ENCODE data around the gene MYO18B.
A peak's percentile ranks its signal among the peaks of the same experiment; 100 is the strongest.

MYO18B gene

DNA sequence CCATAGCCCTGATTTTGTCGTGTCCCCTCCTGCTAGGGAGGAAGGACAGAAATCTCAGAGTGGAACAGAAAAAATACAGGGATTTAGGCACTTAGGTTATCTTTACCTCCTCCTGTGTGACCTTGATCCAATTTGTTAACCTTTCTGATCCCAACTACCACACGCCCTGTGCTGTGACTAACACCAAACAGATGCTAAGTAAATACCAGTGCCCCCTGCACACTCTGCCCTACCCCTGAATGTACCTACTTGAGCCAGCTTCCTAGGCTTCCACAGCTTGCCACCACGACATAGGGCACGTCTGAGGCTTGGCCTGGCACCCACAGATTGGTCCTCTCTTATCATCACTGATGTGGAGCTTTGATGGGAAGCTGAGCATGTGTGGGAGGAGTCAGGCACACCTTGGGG is 9.2 kb downstream of the MYO18B start:
- DNase-seq = no peak

DNA sequence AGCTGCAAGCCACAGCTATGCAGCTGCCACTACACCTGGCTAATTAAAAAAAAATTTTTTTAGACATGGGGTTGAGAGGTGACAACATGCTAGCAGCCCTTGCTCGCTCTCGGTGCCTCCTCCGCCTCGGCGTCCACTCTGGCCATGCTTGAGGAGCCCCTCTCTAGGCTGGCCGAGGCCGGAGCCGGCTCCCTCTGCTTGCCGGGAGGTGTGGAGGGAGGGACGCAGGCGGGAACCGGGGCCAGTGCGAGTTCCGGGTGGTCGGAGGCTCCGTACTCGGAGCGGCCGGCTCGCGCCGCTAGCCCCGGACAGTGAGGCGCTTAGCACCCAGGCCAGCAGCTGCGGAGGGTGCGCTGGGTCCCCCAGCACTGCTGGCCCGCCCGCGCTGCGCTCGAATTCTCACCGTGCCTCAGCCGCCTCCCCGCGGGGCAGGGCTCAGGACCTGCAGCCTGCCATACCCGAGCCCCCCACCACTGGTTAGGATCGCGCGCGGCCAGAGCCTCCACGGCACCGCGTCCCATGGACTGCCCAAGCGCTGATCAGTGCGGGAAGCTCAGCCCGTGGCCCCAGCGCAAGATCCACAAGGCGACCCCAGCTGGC is 10.7 kb downstream of the MYO18B start:
- DNase-seq = no peak

DNA sequence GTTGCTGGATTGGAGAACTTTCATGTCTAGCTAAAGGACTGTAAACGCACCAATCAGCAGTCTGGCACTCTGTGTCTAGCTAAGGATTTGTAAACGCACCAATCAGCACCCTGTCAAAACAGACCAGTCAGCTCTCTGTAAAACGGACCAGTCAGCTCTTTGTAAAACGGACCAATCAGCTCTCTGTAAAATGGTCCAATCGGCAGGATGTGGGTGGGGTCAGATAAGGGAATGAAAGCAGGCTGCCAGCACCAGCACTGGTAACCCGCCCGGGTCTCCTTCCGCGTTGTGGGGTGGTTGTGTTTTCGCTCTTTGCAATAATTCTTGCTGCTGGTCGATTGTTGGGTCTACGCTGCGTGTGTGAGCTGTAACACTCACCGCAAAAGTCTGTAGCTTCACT is 11.3 kb downstream of the MYO18B start:
- DNase-seq = no peak

DNA sequence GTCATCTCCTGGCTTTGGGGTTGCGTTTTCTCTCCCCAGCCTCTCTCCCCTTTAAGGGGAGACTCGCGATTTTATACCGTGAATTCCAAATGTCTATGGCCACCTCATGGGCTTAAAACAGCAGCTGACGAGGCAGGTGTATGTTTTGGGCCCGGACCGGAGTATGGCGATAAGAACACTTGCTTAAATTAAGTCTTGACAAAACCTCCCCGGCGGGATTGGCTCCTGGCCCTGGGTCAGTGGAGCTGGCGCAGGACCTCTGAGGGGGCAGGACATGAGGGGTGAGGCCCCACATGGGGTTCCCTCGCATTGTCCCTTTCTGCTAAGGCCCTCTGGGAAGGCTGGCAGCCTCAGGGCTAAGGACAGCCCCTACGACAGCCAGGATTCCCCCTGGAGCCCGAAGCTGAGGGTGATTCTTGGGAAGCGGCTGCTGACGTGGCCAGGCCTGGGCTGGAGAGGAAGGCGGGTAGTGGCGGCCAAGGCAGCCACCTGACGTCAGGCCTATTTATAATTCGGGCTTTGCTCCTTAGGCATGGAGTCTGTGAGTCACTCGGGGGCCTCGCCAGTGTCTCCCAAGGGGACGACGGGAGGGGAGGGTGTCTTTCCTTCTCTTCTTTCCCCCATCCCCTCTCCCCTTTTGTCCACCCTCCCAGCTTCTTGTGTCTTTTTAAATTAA is 12.7 kb downstream of the MYO18B start:
- no peak for DNase-seq

DNA sequence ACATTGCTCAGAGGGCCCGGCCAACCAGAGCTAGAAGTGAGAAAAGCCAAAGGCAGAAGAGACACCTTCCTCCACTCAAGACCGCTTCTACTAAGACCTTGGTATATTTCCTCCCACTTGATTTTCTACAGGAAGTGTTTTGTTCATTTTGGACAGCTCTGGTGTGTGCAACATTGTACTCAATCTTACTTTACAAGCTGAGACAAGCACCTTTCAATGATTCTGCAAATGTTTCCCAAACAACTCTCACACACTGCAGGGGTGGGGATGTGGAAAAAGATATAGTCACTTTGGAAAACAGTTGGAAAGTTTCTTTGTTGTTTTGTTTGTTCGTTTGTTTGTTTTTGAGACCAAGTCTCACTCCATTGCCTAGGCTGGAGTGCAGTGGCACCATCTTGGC is 15.7 kb downstream of the MYO18B start:
- DNase-seq = no peak

DNA sequence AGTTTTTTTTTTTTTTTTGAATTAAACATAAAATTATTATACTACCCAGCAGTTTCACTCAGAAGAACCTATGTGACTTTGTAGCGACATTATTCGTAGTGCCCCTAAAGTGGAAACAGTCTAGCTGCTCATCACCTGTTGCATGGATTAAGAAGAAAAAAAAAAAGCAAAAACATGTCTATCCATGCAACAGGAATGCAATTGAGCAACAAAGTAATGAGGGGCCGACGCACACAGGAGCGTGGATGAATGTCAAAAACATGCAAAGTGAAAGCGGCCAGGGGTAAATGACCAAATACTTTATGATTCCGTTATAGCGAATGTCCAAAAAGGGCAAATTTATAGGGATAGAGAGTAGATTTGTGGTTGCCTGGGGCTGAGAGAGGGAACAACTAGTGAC is 16.3 kb downstream of the MYO18B start:
- DNase-seq = no peak

DNA sequence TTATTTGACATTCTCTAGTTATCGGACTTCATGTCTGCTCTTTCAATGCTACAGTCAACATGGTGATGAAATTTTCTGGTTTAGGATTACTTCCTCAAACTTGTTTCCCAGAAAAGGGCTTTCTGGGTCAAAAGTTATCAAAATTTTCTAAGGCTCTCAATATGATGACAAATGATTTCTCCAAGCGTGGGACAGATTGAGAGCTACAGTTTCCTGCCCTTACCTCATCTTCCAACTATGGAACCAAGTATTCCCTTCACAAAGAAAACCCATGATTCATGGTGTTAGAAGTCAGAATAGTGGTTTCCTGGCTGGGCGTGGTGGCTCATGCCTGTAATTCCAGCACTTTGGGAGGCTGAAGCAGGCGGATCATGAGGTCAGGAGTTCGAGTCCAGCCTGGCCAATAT is 17.8 kb downstream of the MYO18B start:
- DNase-seq = no peak

DNA sequence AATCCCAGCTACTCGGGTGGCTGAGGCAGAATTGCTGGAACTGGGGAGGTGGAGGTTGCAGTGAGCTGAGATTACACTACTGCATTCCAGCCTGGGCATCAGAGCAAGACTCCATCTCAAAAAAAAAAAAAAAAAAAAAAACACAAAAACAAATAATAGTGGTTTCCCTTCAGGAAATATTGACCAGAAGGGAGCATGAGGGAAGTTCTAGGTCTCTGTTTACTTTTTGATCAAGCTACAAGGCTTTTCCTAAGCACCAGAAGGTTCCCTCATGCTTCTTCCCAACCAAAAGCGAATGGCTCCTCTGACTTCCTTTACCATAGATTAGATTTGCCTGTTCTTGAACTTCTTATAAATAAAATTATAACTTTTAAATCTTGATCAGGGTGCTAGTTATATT is 18.3 kb downstream of the MYO18B start:
- DNase-seq = no peak

DNA sequence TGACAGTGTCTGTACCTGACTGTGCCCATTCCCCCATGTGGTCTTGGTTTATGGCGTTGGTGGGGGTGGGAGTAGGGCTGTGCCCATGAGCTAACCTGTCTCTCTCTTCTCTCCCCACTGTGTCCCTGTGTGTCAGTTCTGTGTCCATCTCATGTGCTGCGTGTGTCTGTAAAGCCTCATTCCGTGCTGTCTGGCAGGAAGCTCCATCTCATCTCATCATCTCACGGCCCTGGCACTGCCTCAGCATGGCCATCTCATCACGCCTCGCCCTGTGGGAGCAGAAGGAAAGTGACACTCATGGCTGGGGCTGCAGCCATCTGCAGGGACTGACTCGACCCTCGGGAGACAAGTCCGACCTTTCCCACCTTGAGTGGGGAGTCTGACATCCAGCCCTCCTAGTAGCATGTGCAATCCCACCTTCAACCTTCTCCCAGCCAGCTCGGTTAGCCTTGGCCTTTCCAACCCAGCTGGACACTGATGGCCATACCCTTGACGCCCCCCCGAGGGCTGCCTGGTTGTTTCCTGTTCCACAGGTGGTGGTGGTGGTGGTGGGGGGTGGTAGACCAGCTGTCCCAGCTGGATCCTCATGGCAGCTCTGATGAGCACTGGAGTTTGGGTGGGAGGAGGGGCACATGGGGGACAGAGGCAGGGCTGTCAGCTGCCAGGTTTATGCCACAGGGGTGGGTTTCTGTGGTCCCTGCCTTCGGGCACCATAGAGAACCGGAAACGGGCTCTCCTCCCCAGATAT is 19.0 kb downstream of the MYO18B start:
- DNase-seq = no peak

DNA sequence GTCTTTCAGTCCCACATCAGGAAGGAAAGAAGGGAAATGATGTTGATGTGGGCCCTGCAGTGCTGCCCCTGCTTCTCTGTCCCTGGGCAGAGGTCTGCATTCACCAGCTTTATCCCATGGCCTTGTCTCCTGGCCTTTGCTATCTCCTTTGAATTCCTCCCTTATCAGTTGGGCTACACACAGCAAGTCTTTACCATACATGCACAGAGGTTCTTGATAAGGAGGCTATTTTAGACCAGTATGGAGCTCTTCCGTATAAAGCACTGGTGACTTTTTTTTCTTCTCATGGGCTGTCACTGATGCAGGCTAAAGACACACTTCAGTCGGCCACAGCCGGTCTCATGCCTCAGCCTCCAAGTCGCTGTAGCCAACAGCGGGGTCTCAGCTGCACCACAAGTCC is 20.2 kb downstream of the MYO18B start:
- no peak for DNase-seq

DNA sequence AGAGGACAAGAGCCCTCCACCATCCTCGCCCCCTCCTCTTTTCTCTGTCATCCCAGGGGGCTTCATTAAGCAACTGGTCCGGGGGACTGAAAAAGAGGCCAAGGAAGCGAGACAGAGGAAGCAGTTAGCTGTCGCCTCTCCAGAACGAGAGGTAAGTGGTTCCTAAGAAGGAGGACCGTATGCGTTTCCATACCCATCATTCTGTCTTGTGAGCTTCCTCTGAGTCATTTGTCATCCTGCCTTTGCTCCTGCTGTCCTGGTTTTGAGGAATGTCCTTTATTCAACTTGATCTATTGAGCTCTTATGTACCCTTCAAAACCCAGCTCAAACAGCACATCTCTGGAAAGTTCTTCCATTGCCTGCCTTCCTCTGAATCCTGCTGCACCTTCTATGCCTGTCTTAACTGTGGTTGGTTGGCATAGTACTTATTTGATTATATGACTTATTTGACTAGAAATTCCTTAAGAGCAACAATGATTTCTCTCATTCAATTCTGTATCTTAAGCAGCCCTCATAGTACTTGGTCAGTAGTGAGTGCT is 21.3 kb downstream of the MYO18B start:
- DNase-seq = no peak

DNA sequence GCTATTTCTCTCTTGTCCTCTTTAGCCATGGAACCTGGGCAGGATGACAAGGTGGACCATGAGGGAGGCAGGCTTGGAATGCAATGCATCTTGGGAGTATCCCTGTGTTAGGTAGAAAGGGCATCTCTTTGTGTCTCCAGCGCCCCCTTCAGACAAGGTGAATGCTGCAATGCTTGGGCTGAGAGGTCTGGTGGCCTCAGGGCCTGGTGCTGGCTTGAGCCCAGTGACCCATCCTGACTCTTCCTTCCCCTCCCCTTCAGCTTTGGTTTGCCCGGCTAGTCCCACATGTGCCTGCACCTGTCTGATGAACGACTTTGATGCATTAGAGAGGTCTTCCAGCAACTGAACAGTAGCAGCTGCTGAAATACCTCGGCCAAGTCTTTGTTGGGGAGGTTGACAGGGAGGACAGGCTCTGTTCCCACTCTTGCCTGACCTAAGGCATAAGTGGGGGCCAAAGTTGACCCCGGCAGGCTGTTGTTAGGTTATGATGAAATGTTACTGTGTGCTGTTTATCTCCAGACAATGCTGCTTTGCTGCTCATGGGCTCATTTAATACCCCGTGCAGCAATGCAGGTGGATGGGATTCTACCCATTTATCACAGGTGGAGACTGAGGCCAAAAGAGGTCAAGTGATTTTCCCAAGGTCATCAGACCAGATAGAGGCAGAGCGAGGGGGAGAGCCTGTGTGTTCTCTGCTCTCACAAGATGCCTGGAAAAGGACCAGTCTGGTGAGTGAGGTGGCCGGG is 22.5 kb downstream of the MYO18B start:
- no peak for DNase-seq

DNA sequence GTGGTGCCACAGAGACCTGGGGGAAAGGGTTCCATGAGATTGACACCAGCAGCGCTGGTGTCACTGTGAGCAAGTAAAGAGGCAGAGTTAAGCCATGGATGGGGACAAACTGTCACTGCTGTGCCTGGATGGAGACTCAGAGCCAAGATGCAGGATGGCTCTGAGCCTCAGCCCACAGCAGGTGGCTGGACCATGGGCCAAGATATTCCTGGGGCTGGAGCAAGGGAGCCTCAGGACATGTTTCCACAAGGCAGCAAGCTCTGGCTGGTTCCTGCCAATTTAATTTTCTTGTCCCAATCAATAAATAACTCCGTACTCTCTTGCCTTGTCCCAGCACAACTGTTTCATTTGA is 23.0 kb downstream of the MYO18B start:
- no peak for DNase-seq

DNA sequence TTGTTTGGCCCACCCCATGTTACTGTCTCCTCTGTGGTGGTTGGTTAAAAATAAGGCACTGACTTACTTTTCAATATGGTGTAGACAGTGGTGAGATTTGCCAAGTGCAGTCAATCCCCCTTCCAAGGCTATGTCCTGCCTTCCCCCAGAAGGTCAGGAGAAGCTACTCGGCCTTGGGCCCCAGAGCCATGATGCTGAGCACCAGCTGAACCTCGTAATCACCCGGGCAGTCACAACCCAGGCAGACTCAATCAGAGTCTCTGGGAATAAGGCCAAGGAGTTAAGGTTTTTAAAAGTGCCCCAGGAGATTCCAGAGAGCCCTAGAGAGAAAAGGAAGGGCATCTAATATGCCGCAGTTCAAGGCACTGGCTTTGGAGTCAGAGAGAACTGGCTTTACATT is 23.8 kb downstream of the MYO18B start:
- DNase-seq = no peak

DNA sequence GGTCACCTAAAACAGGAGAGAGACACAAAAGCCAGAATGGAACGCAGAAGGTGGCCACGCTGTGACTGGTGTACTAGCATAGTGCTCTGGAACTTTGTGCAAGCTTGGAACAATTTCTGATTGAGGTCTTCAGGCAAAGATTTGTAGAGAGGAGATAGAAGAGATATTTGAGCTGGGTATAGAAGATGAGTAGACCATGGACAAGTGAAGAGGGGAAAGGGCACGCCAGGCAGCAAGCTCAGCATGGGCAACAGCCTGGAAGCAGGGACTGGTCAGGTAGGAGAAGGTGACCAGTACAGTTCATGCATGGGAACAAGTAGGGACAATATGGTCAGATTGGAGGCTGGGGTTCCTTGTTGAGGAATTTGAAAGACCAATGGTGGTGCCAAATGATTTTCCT is 24.4 kb downstream of the MYO18B start:
- DNase-seq = no peak

DNA sequence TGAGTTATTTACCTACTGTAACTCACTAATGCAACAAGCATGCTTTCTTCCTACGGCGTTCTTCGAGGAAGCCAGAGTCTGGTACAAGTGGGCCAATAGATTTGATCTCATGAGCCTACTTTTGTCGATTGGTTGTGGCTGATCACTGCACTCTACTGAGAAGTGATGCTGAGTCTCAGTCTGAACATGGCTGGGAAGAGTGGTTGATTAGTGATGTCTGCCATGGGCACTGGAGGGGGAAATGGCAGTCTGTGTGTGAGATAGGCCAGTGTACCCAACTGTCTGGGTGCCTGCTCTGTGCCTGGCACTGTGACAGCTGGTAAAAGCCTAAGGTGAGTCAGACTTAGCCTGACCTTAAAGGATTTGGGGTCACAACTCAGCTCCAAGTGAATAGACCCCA is 28.3 kb downstream of the MYO18B start:
- no peak for DNase-seq

DNA sequence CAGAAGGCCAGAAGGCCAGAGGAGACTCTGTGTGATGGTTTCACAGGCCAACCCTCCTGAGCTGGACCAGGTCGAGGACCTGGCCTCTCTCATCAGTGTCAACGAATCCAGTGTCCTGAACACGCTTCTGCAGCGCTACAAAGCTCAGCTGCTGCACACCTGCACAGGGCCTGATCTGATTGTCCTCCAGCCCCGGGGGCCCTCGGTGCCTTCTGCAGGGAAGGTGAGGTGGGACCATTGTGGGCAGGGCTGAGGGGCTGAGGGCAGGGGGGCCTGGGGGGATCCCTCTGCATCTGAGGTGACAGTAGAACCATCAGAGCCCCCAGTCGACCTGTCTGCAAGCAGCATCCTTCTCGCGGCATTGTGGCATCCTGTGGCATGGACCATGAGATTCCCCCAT is 30.3 kb downstream of the MYO18B start:
- no peak for DNase-seq

DNA sequence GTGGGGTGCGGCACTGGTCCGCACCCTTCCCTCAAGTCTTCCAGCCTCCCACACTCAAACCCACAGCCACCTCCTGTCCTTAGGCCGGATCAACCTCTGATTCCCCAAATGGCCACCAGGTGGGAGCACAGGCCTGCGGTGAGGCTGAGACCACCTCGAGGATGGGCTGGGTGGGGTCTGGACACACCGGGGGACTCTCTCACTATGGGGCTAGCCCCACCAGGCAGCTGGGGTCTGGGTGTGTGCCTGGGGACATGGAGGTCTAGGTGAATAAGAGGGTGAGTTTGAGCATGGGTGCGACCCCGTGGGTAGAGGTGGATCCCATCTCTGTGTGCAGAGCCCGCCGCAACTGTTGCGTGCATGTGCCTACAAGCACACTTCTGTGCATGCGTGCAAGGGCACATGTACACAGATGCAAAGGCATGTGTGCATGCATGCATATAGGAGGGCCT is 32.6 kb downstream of the MYO18B start:
- DNase-seq = no peak

DNA sequence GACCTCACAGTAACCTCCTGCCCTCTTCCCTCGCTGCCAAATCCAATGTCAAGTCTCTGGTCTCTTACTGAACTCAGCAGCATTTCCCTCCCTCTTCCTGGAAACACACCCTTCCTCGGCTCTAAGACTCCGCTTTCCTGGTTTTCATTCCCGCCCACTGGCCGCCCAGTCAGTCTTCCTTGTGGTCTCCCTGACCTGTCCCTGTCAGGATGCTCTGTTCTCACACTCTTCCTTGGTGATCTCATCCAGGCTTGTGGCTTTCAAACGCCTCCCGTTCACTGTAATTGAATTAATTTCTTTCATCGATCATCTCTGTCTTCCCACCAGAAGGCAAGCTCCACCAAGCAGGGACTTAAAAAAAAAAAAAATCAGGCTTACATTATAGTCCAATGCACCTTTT is 33.5 kb downstream of the MYO18B start:
- DNase-seq = no peak

DNA sequence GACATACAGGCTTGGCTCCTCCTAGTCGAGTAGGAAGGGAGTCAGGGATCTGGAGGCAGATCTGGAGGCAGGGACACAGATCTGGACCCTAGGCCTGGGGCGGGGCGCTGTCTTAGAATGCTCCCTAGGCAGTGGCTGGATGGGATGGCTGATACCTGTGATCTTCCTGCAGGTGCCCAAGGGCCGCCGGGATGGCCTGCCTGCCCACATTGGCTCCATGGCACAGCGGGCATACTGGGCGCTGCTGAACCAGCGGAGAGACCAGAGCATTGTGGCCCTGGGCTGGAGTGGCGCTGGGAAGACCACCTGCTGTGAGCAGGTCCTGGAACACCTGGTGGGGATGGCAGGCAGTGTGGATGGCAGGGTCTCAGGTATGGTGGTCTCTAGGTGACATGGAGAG is 35.4 kb downstream of the MYO18B start:
- no peak for DNase-seq

DNA sequence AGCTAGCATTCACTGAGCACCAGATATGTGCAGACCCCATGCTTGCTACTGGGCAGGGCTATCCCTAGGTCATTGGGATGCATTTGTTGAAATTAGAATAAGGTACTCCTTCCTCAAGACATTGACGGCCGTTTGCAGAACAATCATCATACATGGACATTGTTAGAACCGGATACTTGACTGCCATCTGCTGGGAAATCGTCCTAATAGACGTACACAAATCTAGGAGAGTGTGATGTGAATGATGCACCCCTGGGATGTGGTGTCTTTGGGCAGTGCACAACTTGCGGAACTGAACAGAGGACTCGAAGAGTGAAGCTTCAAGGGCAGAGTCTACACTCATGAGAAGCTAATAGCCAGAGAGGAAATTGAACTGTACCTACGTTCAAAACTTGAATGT is 35.9 kb downstream of the MYO18B start:
- peak; percentile 31 for DNase-seq

DNA sequence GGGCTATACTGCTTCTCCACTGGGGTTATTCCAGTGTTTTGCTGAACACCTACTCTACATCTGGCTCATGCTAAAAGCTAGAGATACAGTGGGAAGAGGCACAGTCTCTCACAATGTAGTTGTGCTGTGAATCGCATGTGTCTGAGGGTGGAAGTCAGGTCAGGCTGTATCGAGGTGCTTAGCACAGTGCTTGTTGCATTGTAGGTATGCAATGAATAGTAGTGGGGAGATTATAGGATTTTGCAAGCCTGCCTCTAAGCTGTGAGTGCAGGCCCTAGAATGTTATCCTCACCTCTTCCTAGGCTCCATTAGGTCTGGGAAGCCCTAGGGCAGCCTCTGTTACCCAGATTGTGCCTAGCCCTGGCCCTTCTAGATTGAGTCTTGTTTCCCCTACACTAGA is 37.4 kb downstream of the MYO18B start:
- no peak for DNase-seq

DNA sequence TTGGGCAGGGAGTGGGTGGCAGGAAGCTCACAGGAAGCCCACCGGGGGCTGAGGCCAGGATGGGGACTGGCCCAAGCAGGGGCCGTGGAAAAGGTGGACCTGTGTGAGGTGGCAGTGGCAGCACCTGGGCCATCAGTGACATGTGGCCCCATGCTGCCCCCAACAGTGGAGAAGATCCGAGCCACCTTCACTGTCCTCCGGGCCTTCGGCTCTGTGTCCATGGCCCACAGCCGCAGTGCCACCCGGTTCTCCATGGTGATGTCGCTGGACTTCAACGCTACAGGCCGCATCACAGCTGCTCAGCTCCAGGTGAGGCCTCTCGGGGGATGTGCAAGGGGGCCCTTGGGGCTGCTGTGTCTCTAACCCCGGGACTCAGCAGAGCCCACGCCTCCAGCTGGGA is 37.9 kb downstream of the MYO18B start:
- DNase-seq = no peak

DNA sequence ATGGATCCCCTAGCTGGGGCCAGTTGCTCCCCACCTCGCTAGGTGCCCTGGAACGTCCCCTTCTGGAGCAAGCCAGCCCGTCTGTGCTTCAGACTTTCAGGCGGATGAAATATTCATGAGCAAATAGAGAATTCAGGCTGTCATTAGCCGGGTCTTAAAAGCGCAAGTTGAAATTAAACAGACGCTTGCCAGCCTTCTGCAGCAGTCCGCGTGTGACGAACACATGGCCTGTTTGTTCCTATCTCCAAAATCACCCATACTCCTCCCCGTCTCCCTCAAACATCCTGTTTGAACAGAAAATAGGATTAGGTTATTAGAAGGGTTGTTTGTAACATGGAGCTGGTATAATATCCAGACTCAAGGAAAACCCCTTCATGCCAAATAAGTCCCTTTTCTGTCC is 38.7 kb downstream of the MYO18B start:
- DNase-seq = peak; percentile 73
